ENCODE measurements around the gene SHFL. TPM values are rescaled to one million over a fixed set of nuclear protein-coding genes. Genes with fewer than 3 reads are reported as not detected.

SHFL gene
- total and polyA plus RNA-seq, 2 of the 4 experiments (the other 2 are of a cell fraction): 9.0 to 32.1 TPM

GRCh38 chr19:10109528-10109927 is 23.4 kb downstream of the SHFL start:
- Histone ChIP-seq H4K5ac (ENCODE audit: low read depth, low read length) (no peak overlapping the region), H4K20me1 (ENCODE audit: insufficient read depth, low read length) (peaks cover 8% of the 10 kb centered on the region), H2BK20ac (ENCODE audit: low read depth, low read length) (no peak overlapping the region), H3K56ac (ENCODE audit: extremely low read depth, insufficient read depth, low read length) (no peak overlapping the region), H3K4me1 (ENCODE audit: control insufficient read depth, insufficient read depth, low read length) (peaks cover 2% of the 10 kb centered on the region), H3K9me3 (ENCODE audit: control insufficient read depth, insufficient read depth, low read length) (no peaks in the 10 kb centered on the region), H3K36me3 (ENCODE audit: control insufficient read depth, insufficient read depth, low read length) (peaks cover 42% of the 10 kb centered on the region), H3K18ac (ENCODE audit: low read depth, low read length) (no peak overlapping the region), H2BK15ac (ENCODE audit: low read depth, low read length) (no peak overlapping the region), H3K27me3 (ENCODE audit: control insufficient read depth, insufficient read depth, low read length) (no peaks in the 10 kb centered on the region), H3K23ac (ENCODE audit: low read depth, low read length) (no peak overlapping the region), H2AFZ (replicated peaks; ENCODE audit: low read length, poor library complexity) (no peak overlapping the region), H4K91ac (ENCODE audit: insufficient read depth, low read depth, low read length) (no peak overlapping the region), H3K79me1 (ENCODE audit: low read depth in 1 of 2, low read length in 2 of 2) (peaks cover 16 to 38% of the 10 kb centered on the region in 2 experiments), H3K14ac (replicated peaks; ENCODE audit: low read depth, low read length) (no peak overlapping the region), H2AK9ac (replicated peaks; ENCODE audit: low read depth, low read length, poor library complexity) (no peak overlapping the region), H4K8ac (ENCODE audit: low read depth in 2 of 2, low read length in 2 of 2) (no peak overlapping the region), H3K4ac (ENCODE audit: low read depth, low read length) (no peak overlapping the region), H3K4me2 (ENCODE audit: low read depth, low read length) (no peak overlapping the region), H3K9me1 (ENCODE audit: insufficient read depth, low read length) (no peaks in the 10 kb centered on the region), H3K9ac (ENCODE audit: low read depth, low read length) (no peak overlapping the region), H2AK5ac (ENCODE audit: low read depth, low read length) (no peak overlapping the region), H2BK5ac (ENCODE audit: low read depth, low read length, poor library complexity, severe bottlenecking) (no peak overlapping the region), H2BK120ac (ENCODE audit: low read depth, low read length) (no peak overlapping the region), H3K27ac (ENCODE audit: insufficient read depth, low read length) (no peak overlapping the region), H3K4me3 (ENCODE audit: insufficient read depth, low read depth, low read length) (no peak overlapping the region)
- WGBS, 2 experiments (ENCODE audit: extremely low coverage in 2 of 2, insufficient read length in 1 of 2): 100% methylated on average over 3 of the region's 14 CpGs; no CpG with 5 or more reads in 1 of the 2 experiments
- in situ Hi-C loops (cut with MboI; ENCODE audit: low sequenced_read_pairs) (no loop called here), dilution Hi-C loops (cut with HindIII; ENCODE audit: low sequenced_read_pairs, unreplicated experiment) (no loop called here), intact Hi-C loops (cut with micrococcal nuclease) (loop anchor here (5.0 kb wide), 1 partner anchor 143 kb away; the partner anchor contains the start of gene MRPL4)
- DNase-seq: no peak
- ATAC-seq (ENCODE audit: low read depth): no peak
- TF ChIP-seq CEBPB (IDR thresholded peaks at IDR 0.05; ENCODE audit: low read depth, low read length): no peak
- no peak for TF ChIP-seq RFX5 (IDR thresholded peaks at IDR 0.05; ENCODE audit: low read depth, low read length)
- no peak for TF ChIP-seq MXI1 (IDR thresholded peaks at IDR 0.05; ENCODE audit: borderline replicate concordance, low read depth, low read length)
- TF ChIP-seq SMC3 (IDR thresholded peaks at IDR 0.05; ENCODE audit: low read depth, low read length): no peak
- TF ChIP-seq MAZ (IDR thresholded peaks at IDR 0.05; ENCODE audit: borderline replicate concordance, low read depth, low read length): no peak
- no peak for TF ChIP-seq RCOR1 (IDR thresholded peaks at IDR 0.05; ENCODE audit: insufficient replicate concordance, low read length)
- no peak for TF ChIP-seq ELK1 (IDR thresholded peaks at IDR 0.05; ENCODE audit: borderline replicate concordance, low read depth, low read length)
- TF ChIP-seq RAD21 (IDR thresholded peaks at IDR 0.05; ENCODE audit: low read length): no peak
- TF ChIP-seq BHLHE40 (IDR thresholded peaks at IDR 0.05; ENCODE audit: low read depth, low read length): no peak
- no peak for TF ChIP-seq MAFK (IDR thresholded peaks at IDR 0.05; ENCODE audit: low read depth, low read length)
- TF ChIP-seq POLR2A (IDR thresholded peaks at IDR 0.05; ENCODE audit: low read depth, low read length): no peak
- TF ChIP-seq CHD1 (IDR thresholded peaks at IDR 0.05; ENCODE audit: low read depth, low read length): no peak
- ChIA-PET POLR2A (ENCODE audit: unreplicated experiment) (no interaction called here), CTCF (no interaction called here)
- no TSS peak for BruUV-seq (replicated peaks)

Data from IMR-90 (cell line).